Natural killer cell (primary cell): Measurements from ENCODE around the gene ERCC5. TPM values are rescaled to one million over a fixed set of nuclear protein-coding genes. Genes with fewer than 3 reads are reported as not detected.

Experiments used
- ATAC-seq, 3 donors: fragments of 150-1000 bp in 2 of 3; fragments of 200-7000 bp in 1 of 3; cut with Tn5 transposase; 1 replicate in 1 of 3; 2 replicates in 2 of 3; pipeline ENCODE4 v1.10.0; 2021; ENCODE audit warnings: mild to moderate bottlenecking in 2 of 3, moderate library complexity in 2 of 3
- DNase-seq, 2 donors: peaks; one replicate each; pipeline versions ENCODE4 v3.0.0 to v3.0.0-alpha.2; 2013 to 2021; ENCODE audit warnings: mixed read lengths in 1 of 2
- H3K27ac ChIP-seq: one replicate; pipeline ENCODE4 v1.5.1; 2013; ENCODE audit warnings: mild to moderate bottlenecking, low read length
- H3K27me3 ChIP-seq: one replicate; pipeline ENCODE4 v1.6.1; 2013; ENCODE audit warnings: low read length; ENCODE audit not compliant: control insufficient read depth, insufficient read depth
- H3K36me3 ChIP-seq: one replicate; pipeline ENCODE4 v1.6.1; 2013; ENCODE audit warnings: low read length; ENCODE audit not compliant: control insufficient read depth, insufficient read depth
- H3K4me1 ChIP-seq: one replicate; pipeline ENCODE4 v1.6.1; 2013; ENCODE audit warnings: low read length; ENCODE audit not compliant: control insufficient read depth, insufficient read depth
- H3K4me3 ChIP-seq: one replicate; pipeline ENCODE4 v1.5.1; 2013; ENCODE audit warnings: low read length
- H3K9me3 ChIP-seq: one replicate; pipeline ENCODE4 v1.6.1; 2013; ENCODE audit warnings: low read length; ENCODE audit not compliant: control insufficient read depth, insufficient read depth
- H3K27ac Mint-ChIP-seq, 2 donors: one replicate each; pipeline ENCODE4 v1.8.0; 2022; ENCODE audit warnings: mild to moderate bottlenecking in 2 of 2, mixed read lengths in 2 of 2, moderate library complexity in 1 of 2
- H3K27me3 Mint-ChIP-seq, 2 donors: one replicate each; pipeline ENCODE4 v1.8.0; 2022; ENCODE audit warnings: low read depth in 2 of 2, mixed read lengths in 2 of 2
- H3K36me3 Mint-ChIP-seq: one replicate; pipeline ENCODE4 v1.8.0; 2022; ENCODE audit warnings: mixed read lengths
- H3K4me1 Mint-ChIP-seq, 2 donors: one replicate each; pipeline ENCODE4 v1.8.0; 2022; ENCODE audit warnings: mixed read lengths in 2 of 2
- H3K4me3 Mint-ChIP-seq: one replicate; pipeline ENCODE4 v1.8.0; 2022; ENCODE audit warnings: mild to moderate bottlenecking, moderate library complexity, mixed read lengths
- H3K9me3 Mint-ChIP-seq, 2 donors: one replicate each; pipeline ENCODE4 v1.8.0; 2022; ENCODE audit warnings: mixed read lengths in 2 of 2
- CTCF ChIP-seq: fragments of 200-600 bp; IDR thresholded peaks from one replicate; pipeline ENCODE4 v1.8.0; 2022; ENCODE audit warnings: antibody characterized with exemption
- WGBS: methylation state at CpG from one replicate; pipeline ENCODE4 v1.1.7; 2013; ENCODE audit warnings: missing lambda C conversion rate; ENCODE audit not compliant: insufficient coverage; 5-methylcytosine and 5-hydroxymethylcytosine counted together
- intact Hi-C: fragments of 100-400 bp; cut with micrococcal nuclease; formaldehyde crosslinking; loops from one replicate; pipeline ENCODE4 v1.14.2; 2022
- total RNA-seq, 4 donors: library from RNA; stranded (reverse); fragments of 120-200 nt in 1 of 4; gene quantifications; one replicate each; pipeline versions ENCODE4 v1.2.3 to v1.2.4, GENCODE V29; 2013 to 2022

ERCC5 gene
- total RNA-seq, 3 donors from 2014 or later (not counting 1 experiment from before 2014, with no cell fraction given) = 110 to 127 (median 126) TPM

DNA sequence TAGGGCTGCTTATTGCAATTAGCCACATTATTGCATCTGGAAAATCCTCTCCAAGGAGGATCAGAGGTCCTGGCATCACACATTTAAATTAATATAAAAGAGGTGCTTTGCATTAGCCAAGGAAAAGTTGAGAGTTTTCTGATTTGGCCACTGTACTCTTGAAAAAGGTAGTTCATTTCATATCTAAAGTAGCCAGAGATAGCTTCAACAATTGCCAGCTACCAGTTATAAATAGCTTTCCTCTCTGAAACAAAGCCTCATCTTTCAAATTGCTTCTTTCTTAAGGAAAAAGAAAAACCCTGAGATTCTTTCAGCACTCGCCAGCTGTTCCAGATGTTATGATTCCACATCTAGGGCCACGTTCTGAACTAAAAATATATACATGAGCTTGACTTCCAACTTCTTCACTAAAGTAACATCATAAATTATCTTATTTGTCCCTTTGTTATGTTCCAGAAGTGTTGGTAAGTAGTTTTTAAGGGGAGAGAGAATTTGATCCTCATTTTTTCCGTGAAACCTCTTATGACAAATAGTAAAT is 69.6 kb downstream of the ERCC5 start:
- H3K9me3 Mint-ChIP-seq = no peaks in the 10 kb centered on the region
- intact Hi-C loops = no loop called here
- ATAC-seq = no peak

GRCh38 chr13:102917019-102917418 is 71.2 kb downstream of the ERCC5 start:
- Histone ChIP-seq H3K4me1 (no peaks in the 10 kb centered on the region), H3K27ac (no peak overlapping the region), H3K36me3 (no peaks in the 10 kb centered on the region), H3K9me3 (no peaks in the 10 kb centered on the region), H3K4me3 (no peak overlapping the region), H3K27me3 (no peaks in the 10 kb centered on the region)
- no peak for TF ChIP-seq CTCF
- H3K4me3 Mint-ChIP-seq = no peak overlapping the region
- H3K27me3 Mint-ChIP-seq = peaks cover 16 to 45% of the 10 kb centered on the region in 2 donors
- no peaks in the 10 kb centered on the region for H3K9me3 Mint-ChIP-seq
- 81% methylated on average over 3 of the region's 3 CpGs for WGBS
- no peaks in the 10 kb centered on the region for H3K36me3 Mint-ChIP-seq
- DNase-seq (no peak), ATAC-seq (no peak)
- H3K4me1 Mint-ChIP-seq = no peaks in the 10 kb centered on the region
- H3K27ac Mint-ChIP-seq = no peak overlapping the region
- intact Hi-C loops = no loop called here

More for the DNA sequence above, 69.6 kb downstream of the ERCC5 start:
- Histone ChIP-seq H3K4me1 (no peaks in the 10 kb centered on the region), H3K36me3 (no peaks in the 10 kb centered on the region), H3K27ac (no peak overlapping the region), H3K9me3 (no peaks in the 10 kb centered on the region), H3K4me3 (no peak overlapping the region), H3K27me3 (no peaks in the 10 kb centered on the region)
- Mint-ChIP-seq H3K4me1 (no peaks in the 10 kb centered on the region), H3K27me3 (peaks cover 13 to 30% of the 10 kb centered on the region in 2 donors), H3K27ac (no peak overlapping the region), H3K36me3 (no peaks in the 10 kb centered on the region), H3K4me3 (no peak overlapping the region)
- TF ChIP-seq CTCF = no peak
- DNase-seq = no peak
- 71% methylated on average over 2 of the region's 3 CpGs for WGBS

- Histone ChIP-seq H3K4me3 (no peak overlapping the region), H3K27ac (no peak overlapping the region), H3K9me3 (no peaks in the 10 kb centered on the region), H3K36me3 (no peaks in the 10 kb centered on the region), H3K4me1 (no peaks in the 10 kb centered on the region), H3K27me3 (no peaks in the 10 kb centered on the region)
- no peak for TF ChIP-seq CTCF
- 48% methylated on average over 2 of the region's 5 CpGs for WGBS
- intact Hi-C loops = no loop called here
- H3K9me3 Mint-ChIP-seq = no peaks in the 10 kb centered on the region
- no peaks in the 10 kb centered on the region for H3K4me1 Mint-ChIP-seq
- no peaks in the 10 kb centered on the region for H3K36me3 Mint-ChIP-seq
- H3K4me3 Mint-ChIP-seq = no peak overlapping the region
- no peak for ATAC-seq
- H3K27ac Mint-ChIP-seq = no peak overlapping the region
- H3K27me3 Mint-ChIP-seq = peaks cover 17 to 23% of the 10 kb centered on the region in 2 donors
- no peak for DNase-seq
Measured at GRCh38 chr13:102922184-102922583, 76.4 kb downstream of the ERCC5 start.

Other genes with a start within 250 kb of the ERCC5 start
- gene TPP2, start 249.0 kb upstream of the ERCC5 start, total RNA-seq = 100 to 1,000 TPM; 128 to 147 (median 136) TPM
- not detected for gene METTL21C, start 151.0 kb upstream of the ERCC5 start, total RNA-seq
- 10 to 100 TPM in 1 of 3 donors, 1 to 10 TPM in 2; 8.7 to 10.3 (median 9.3) TPM for gene TEX30, start 72.2 kb upstream of the ERCC5 start, total RNA-seq
- gene POGLUT2, start 47.1 kb upstream of the ERCC5 start, total RNA-seq = 1 to 10 TPM in 1 of 3 donors, under 1 TPM in 2; 0.28 to 5.1 (median 0.53) TPM
- 10 to 100 TPM; 16.7 to 31.6 (median 21.2) TPM for gene BIVM, start 46.9 kb upstream of the ERCC5 start, total RNA-seq
- not detected for gene SLC10A2, start 220.4 kb downstream of the ERCC5 start, total RNA-seq